Measurements from ENCODE around the gene ZNF783.
"Not testable (repeated sequence)": the region's sequence is repeated elsewhere in the genome, so short reads cannot be mapped to it uniquely, and the experiment has no call there.

ZNF783 gene

DNA sequence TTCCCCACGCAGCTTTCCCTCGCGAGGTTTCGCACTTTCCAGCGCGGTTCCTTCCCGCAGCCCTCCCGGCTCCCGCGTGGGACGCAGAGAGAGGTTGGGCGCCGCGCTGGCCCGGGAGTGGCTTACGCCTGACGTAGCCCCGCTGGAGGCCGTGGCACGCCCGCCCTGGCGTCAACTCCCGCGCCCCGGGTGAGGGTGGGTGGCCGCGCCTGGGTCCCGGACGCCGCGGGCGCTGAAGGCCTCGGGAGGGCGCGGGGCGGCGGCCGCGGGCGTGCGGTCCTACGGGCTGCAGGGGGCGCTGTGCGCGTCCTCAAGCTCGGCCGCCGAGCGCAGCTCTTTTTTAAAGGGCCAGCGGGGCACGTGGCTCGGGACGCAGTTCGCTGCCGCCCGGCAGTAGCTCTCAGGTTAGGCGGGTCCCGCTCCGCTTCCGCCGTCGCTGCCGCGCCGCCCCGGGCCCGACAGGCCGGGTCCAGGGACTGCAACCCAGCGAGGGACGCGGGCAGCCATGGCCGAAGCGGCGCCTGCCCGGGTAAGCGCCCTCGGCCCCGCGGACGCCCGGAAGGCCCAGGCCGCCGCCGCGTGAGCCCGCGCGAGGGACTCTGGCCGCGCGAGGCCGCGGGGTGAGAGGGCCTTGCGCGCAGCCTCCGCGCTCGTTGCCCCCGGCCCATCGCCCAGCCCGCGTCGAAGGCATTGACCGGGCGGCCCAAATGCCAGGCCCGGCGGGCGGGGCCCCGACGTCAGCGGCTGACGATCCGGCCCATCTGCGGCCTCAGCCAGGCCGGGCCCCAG lies at the start of gene ZNF783:
TSS of gene ZNF783 (plus strand) at position 368 of the 789 bp plus-strand sequence. CDS start at position 506, 138 bp downstream.
- DNase-seq (ENCODE audit: low read depth) = peak; percentile 66

DNA sequence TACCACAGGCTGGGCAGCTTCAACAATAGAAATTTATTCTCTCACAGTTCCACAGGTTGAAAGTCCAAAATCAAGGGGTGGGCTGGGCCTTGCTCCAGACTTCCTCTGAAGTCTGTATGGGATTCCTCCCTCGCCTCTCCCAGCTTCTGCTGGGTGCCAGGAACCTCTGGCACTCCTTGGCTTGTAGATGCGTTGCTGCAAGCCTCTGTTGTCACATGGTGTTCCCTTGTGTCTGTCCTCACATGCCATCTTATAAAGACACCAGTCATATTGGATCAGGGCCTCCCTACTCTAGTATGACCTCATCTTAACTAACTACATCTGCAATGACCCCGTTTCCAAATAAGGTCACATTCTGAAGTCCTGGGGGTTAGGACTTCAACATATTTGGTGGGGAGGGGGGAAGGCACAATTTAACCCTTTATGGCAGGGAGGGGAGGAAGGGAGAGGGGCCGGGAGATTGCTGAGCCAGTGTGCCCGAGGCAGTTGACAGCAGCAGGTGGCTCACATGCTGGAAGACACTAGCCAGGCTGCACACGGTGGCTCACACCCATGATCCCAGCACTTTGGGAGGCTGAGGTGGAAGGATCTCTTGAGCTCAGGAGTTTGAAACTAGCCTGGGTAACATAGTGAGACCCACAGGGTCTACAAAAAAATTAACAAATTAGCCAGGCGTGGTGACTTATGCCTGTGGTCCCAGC lies 47.8 kb upstream of the ZNF783 start:
- DNase-seq (ENCODE audit: low read depth) = no peak

DNA sequence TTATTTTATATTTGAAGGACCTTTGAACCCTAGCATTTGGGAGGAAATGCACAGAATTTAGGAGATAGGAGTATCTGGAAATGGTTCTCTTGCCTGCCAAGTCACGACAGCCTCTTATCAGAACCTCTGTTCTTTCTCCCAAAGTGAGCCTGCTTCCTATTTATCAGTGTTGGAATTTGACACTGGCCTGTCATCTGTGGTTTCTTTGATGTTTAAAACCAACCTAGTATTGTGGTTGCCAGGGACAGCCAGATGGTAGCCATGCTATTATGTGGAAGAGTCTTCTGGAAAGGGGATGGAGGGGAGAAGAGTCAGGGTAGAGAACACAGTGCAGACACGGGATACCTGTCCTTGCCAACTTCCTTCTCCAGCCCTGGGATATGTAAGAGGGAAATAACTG lies 45.6 kb upstream of the ZNF783 start:
- no peak for DNase-seq (ENCODE audit: low read depth)

DNA sequence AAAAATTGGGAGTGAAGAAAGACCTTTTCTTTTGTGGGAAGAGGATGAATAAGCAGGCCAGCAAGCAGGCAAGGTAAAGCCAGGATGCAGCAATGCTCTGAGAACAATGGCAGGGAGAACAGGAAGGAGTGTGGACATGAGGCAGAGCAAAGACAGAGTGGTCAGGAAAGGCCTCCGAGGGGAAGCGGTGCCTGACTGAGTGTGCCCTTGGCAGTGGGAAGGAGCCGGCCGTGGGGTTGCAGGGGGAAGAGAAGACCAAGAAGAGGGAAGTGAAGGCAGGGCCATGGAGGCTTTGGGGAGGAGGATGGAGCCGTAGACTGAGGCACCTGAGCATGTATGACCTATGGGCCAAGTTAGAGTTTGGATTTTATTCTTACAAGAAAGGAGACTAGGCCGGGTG lies 44.4 kb upstream of the ZNF783 start:
- no peak for DNase-seq (ENCODE audit: low read depth)

DNA sequence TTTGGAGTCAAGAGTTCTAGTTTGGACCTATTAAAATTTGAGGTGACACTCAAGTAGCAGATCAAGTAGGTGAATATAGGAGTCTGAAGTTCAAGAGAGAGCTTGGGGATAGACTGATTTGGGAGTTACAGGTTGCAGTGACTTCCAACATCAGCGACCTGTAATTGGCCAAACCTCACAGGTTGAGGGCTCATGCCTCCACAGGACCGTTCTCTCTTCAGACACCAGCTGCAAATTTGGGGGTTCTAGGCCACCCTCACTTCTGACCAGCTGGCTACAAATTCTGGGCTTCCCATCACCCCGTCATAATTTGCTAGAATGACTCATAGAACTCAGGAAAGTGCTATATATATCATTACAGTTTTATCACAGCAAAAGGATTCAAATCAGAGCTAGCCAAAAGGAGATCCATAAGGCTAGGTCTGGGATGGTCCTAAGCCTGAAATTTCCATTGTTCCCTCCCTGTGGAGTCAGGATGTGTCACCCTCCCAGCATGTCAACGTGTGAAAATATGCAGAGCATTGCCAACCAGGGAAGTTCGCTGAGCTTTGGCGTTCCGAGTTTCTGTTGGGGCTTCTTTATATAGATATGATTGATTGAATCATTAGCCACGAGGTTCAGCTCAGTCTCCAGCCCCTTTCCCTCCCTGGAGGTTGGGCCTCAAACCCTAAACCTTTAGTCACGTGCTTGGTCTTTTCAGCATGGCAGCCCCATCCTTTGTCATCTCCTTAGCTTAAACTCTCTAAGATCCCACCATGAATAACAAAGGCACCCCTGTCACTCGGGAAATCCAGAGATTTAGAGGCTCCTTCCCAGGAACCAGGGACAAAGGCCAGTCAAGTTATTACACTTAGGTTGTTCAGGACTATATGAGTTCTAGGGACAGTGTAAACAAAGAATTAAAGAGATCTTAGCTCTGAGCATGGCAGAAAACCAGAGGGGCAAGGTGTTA lies 43.3 kb upstream of the ZNF783 start:
- no peak for DNase-seq (ENCODE audit: low read depth)

DNA sequence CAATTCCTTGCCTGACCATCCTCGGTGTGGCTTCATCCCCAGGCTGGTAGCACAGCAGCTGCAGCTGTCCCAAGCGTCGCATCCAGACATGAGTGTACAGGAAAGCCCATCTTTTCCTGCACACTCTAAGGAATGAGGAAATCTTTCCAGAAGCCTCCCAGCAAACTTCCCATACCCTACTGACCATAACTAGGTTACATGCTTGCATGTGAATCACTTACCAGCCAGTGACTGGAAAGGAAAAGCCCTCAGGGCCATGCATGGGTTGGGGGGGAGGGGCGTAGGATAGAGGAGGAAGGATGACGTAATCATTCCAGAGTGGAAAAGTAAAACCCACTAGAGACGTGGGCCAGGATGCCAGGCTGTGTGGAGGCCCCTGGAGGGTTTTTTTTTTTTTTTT lies 41.5 kb upstream of the ZNF783 start:
- no peak for DNase-seq (ENCODE audit: low read depth)

DNA sequence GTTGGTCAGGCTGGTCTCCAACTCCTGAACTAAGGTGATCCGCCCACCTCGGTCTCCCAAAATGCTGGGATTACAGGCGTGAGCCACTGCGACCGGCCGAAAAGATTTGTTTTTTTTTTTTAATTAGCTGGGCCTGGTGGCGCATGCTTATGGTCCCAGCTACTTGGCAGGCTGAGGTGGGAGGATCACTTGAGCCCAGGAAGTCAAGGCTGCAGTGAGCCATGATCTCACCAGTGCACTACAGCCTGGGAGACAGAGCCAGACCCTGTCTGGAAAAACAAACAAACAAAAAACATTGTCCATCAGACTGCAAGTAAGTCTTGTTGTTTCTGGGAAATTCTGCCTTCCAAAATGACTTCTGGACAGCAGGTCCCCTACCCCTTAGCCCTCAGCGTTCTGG lies 38.8 kb upstream of the ZNF783 start:
- DNase-seq (ENCODE audit: low read depth) = no peak

DNA sequence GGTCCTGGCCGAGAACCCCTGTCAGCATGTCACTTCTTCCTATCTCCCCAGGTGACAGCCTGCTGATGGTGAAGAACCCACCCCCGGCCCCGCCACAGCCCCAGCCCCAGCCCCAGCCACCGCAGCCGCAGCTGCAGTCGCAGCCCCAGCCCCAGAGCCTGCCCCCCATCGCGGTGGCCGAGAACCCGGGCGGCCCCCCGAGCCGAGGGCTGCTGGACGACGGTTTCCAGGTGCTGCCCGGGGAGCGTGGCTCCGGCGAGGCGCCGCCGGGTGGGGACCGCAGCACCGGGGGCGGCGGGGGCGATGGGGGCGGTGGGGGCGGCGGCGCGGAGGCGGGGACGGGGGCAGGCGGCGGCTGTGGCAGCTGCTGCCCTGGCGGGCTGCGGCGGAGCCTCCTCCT lies 38.2 kb upstream of the ZNF783 start:
- DNase-seq (ENCODE audit: low read depth) = no peak

DNA sequence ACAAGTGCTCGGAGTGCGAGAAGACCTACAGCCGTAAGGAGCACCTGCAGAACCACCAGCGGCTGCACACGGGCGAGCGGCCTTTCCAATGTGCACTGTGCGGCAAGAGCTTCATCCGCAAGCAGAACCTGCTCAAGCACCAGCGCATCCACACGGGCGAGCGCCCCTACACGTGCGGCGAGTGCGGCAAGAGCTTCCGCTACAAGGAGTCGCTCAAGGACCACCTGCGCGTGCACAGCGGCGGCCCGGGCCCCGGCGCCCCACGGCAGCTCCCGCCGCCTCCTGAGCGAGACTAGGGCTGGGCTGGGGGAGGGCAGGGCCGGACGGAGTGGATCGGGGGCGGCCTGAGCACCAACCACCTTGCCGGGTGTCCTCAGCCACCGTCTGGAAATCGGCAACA lies 37.6 kb upstream of the ZNF783 start:
- DNase-seq (ENCODE audit: low read depth) = no peak

DNA sequence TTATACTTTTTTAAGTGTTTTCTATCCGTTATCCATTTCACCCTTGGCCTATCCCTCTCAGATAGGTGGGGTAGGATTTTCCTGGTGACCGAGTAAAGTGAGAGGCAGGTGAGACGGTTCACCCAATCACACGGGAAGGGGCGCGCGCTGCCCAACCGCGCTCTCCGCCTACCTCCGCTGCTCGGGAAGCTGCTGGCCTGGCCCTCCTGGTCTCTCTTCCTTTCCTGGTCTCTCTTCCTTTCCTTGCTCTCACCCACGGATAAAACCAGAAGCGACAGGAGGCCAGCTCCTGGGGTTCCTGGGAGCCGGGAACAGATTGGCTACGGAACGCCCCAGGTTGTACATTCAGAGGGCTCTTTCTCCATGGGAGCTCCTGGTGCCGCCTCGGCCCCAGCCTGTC lies 36.9 kb upstream of the ZNF783 start:
- DNase-seq (ENCODE audit: low read depth) = no peak

DNA sequence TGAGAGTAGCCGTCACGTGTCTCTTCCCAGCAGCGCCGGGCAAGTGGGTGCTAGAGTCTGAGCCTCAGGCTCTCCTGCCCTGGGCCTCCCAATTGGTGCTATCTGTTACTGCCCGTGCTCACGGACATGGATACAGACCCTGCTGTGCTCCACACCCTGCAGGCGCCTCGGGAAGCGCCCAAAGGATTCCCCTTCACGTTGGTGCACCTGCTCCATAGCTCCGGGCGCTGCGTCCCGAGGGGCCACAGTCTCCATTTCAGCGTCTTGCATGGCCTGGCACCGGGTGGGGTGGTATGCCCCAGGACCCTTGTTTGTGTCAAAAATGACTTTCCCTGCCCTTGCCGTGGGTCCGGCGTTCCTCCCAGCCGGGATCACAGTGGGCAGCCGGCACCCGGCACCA lies 36.3 kb upstream of the ZNF783 start:
- DNase-seq (ENCODE audit: low read depth) = no peak

DNA sequence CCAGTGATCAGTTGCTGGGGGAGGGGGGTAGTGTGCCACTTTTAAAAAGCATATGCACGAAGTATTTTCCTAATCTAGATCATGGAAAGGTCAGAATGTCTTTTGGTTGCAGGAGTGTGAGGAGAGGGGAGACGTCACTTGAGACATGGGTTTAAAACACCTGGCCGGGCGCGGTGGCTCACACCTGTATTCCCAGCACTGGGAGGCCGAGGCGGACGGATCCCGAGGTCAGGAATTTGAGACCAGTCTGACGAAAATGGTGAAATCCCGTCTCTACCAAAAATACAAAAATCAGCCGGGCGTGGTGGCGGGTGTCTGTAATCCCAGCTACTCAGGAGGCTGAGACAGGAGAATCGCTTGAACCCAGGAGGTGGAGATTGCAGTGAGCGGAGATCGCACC lies 35.6 kb upstream of the ZNF783 start:
- DNase-seq (ENCODE audit: low read depth) = not testable (repeated sequence)

DNA sequence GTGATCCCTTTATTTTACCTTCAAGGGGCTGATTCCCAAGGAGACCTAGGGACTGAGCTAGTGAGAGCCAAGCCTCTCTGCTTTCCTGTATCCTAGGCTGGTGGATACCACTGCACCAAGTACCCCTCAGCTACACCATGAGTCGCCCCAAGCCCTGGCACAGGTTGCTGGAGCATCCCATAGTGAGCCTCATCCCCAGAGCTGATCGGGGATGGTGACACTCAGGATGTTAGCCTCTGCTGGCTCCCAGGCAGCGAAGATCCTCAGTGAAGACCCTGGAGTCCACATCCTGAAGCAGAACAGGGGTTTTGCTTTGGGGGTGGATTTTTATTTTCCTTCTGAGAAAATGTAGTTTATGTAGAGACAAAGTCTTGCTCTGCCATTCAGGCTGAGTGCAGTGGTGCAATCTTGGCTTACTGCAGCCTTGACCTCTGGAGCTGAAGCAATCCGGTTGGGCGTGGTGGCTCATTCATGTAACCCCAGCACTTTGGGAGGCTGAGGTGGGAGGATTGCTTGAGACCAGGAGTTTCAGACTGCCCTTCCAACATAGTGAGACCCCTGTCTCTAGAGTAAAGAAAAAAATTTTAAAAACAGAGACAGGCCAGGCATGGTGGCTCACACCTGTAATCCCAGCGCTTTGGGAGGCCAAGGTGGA lies 35.0 kb upstream of the ZNF783 start:
- no peak for DNase-seq (ENCODE audit: low read depth)

DNA sequence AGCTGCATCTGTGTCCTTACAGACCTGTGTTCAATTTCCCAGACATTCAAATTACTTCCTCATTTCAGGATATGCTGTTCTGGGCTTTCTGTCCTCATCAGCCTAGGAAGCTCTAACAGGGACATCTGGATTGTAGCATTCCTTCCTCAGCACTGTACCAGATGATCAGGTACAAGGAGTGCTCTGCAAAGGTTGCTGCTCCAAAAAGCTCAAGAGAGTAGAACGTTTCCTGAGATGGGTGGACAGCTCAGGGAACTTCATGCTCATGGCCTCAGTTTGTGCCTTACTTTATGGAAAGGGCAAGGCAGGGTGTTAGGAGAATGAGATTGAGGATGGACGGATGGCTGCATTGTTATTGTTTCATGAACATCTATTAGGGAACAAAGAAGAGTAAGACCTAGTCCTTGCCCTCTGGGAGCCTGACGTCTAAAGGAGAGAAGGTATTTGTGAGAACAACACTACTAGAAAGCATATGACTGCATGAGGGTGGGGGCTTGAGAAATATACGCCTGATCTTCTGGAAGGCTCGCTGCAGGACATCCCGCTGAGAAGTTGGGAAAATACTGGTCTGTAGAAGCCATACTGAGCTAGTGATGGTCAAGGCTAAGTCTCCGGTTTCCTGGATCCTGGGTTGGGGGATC lies 33.0 kb upstream of the ZNF783 start:
- no peak for DNase-seq (ENCODE audit: low read depth)

DNA sequence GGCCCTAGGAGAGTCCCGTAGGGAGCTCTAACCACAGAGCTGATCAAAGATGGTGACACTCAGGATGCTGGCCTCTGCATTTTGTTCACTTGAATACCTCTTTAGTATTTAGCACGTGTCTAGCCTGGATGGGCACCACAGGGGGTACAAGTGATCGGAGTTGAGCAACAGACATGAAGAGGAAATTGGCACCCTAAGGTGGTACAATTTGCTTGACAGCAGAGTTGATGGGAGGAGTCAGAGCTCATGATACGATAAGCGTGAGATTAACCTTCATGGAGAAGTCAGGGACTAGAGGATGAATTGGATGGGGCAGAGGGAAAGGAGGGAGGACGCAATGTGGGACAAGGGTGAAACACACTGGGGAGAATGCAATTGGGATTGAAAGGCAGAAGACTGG lies 32.5 kb upstream of the ZNF783 start:
- no peak for DNase-seq (ENCODE audit: low read depth)

DNA sequence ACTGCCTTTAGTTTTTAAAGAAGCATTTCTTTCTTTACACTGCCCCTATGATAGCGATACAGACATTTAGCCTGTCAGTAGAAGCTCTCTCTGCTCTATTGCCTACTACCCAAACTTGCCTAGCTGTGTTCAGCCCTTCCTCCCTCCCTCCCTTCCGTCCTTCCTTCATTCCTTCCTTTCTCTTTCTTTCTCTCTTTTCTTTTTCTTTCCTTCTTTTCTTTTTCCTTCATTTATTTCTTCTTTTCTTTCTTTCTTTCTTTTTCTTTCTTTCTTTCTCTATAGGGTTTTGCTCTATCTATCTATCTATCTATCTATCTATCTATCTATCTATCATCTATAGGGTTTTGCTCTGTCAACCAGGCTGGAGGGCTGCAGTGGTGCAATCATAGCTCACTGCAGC lies 29.6 kb upstream of the ZNF783 start:
- DNase-seq (ENCODE audit: low read depth) = no peak

DNA sequence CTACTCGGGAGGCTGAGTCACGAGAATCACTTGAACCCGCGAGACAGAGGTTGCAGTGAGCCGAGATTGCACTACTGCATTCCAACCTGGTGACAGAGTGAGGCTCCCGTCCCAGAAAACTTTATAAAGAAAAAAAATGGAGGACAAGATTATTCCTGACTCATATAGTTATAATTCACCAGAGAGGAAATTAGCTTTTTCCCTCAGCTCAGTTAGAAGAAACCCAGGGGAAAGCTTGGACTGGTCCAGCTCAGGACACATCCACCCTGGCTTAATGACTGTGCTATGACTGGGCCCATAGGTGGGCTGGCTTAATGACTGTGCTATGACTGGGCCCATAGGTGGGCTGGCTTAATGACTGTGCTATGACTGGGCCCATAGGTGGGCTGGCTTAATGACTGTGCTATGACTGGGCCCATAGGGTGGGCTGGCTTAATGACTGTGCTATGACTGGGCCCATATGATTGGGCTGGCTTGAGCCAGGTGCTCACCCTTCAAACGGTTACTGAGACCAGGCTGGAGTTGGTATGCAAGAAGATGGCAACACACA lies 28.3 kb upstream of the ZNF783 start:
- DNase-seq (ENCODE audit: low read depth) = not testable (repeated sequence)

DNA sequence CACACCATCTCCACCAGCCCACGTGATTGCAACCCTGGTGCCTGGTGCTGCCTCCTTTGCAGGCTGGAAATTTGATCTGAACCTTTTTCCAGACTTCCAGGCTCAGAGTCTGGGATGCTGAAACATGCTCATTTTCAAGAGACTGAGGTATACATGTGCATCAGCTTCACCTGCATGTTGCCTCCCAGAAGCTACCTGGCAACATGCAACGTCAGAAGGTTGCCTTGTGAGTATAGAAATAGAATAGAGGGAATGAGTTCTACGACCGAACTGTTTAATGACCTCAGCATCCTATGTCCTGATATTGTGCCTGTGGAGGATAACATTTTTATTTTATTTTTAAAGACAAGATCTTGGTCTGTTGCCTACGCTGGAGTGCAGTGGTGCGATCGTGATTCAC lies 24.5 kb upstream of the ZNF783 start:
- no peak for DNase-seq (ENCODE audit: low read depth)

DNA sequence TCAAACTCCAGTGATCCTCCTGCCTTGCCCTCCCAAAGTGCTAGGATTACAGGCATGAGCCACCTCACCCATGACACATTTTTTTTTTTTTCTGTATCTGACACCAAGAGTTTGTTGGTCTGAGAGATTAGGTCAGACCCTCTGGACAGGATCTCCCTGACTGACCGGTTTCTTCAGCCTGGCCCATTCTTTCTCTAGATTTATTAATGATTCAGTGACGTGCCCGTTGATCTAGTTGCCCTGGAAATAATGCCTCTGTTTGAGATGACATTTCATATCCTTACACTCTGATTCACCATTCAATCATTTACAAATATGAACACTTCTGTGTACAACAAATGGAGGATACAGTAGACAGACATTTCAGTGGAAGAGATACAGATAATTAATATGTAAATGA lies 23.9 kb upstream of the ZNF783 start:
- no peak for DNase-seq (ENCODE audit: low read depth)

DNA sequence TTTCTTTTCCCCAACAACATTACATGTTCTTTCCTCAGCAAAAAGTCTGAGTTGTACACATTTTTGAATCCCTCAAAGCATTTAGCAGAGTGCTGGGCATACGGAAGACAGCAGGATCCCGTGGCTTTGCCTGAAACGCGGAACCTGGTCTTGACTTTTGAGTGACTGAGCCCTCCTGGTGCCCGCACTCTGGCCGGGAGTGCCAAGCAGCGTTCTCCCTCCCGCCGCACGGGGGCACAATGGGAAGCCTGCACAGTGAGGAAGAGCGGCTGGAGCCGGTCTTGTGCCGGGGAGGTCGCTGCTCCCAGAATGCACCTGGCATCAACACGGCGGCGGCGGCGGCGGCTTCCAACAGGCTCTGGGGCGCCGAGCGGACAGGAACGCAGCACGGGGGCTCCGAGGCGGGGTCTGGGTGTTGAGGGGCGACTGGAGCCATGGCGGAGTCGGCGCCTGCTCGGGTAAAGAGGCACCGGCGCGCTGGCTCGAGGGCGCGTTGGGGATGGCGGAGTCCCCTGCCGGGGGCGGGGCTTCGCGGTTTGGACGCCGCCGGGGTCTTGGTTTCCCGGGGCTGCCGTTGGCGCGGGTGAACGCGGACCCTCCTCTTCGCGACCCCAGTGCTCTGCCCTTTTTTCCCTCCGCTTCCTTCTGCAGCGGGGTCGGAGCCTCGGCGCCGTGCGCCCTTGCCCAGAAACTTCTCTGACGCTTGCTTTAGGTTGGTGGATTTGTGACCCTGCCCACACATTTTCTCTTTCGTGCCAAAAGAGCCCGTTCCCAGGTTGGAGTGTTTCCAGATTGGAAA lies 22.5 kb upstream of the ZNF783 start, which contains the start of gene ZNF212:
TSS of gene ZNF212 (plus strand) at position 307 of the 799 bp plus-strand sequence. CDS start at position 435, 128 bp downstream.
- peak; percentile 74 for DNase-seq (ENCODE audit: low read depth)
